ENCODE results near the gene PPM1M. TPM values are rescaled to one million over a fixed set of nuclear protein-coding genes. Genes with fewer than 3 reads are reported as not detected.
A peak's percentile ranks its signal among the peaks of the same experiment; 100 is the strongest.

PPM1M gene
- total and polyA plus RNA-seq, 2 experiments from 2014 or later: 10.7 to 13.1 TPM

- no peaks in the 10 kb centered on the region for H3K9me3 ChIP-seq (ENCODE audit: low read depth)
- H3K27me3 ChIP-seq: no peaks in the 10 kb centered on the region
- no peak overlapping the region for H3K4me3 ChIP-seq
- no peak for DNase-seq (ENCODE audit: low read depth in 1 of 2, low spot score in 1 of 2)
- H3K36me3 ChIP-seq: peaks cover 67% of the 10 kb centered on the region
- no peak overlapping the region for H3K27ac ChIP-seq
- H3K4me1 ChIP-seq (ENCODE audit: low read depth): no peaks in the 10 kb centered on the region
- no peak for TF ChIP-seq CTCF (IDR thresholded peaks at IDR 0.05; ENCODE audit: low read depth, low read length)
Observed at GRCh38 chr3:52254608-52255007, 9.0 kb downstream of the PPM1M start.

- DNase-seq (ENCODE audit: low read depth in 1 of 2, low spot score in 1 of 2): no peak
- H3K36me3 ChIP-seq: peaks cover 82% of the 10 kb centered on the region
- H3K27ac ChIP-seq: no peak overlapping the region
- no peaks in the 10 kb centered on the region for H3K4me1 ChIP-seq (ENCODE audit: low read depth)
- no peak overlapping the region for H3K4me3 ChIP-seq
- no peaks in the 10 kb centered on the region for H3K27me3 ChIP-seq
- TF ChIP-seq CTCF (IDR thresholded peaks at IDR 0.05; ENCODE audit: low read depth, low read length): no peak
- H3K9me3 ChIP-seq (ENCODE audit: low read depth): no peaks in the 10 kb centered on the region
Observed at GRCh38 chr3:52256159-52256558, 10.6 kb downstream of the PPM1M start.

- Histone ChIP-seq H3K4me3 (no peak overlapping the region), H3K9me3 (ENCODE audit: low read depth) (no peaks in the 10 kb centered on the region), H3K27me3 (no peaks in the 10 kb centered on the region), H3K36me3 (peaks cover 84% of the 10 kb centered on the region), H3K27ac (no peak overlapping the region), H3K4me1 (ENCODE audit: low read depth) (no peaks in the 10 kb centered on the region)
- DNase-seq (ENCODE audit: low read depth in 1 of 2, low spot score in 1 of 2): no peak
- TF ChIP-seq CTCF (IDR thresholded peaks at IDR 0.05; ENCODE audit: low read depth, low read length): no peak
Observed at GRCh38 chr3:52256622-52257021, 11.1 kb downstream of the PPM1M start.

GRCh38 chr3:52257911-52258310 lies 12.4 kb downstream of the PPM1M start:
- DNase-seq (ENCODE audit: low read depth in 1 of 2, low spot score in 1 of 2): peak in 1 of 2 donors; percentile 62
- Histone ChIP-seq H3K4me1 (ENCODE audit: low read depth) (no peaks in the 10 kb centered on the region), H3K9me3 (ENCODE audit: low read depth) (no peaks in the 10 kb centered on the region), H3K4me3 (no peak overlapping the region), H3K27me3 (no peaks in the 10 kb centered on the region), H3K27ac (no peak overlapping the region), H3K36me3 (peaks cover 93% of the 10 kb centered on the region)
- TF ChIP-seq CTCF (IDR thresholded peaks at IDR 0.05; ENCODE audit: low read depth, low read length): no peak

GRCh38 chr3:52259035-52259434 lies 13.5 kb downstream of the PPM1M start:
- no peak for TF ChIP-seq CTCF (IDR thresholded peaks at IDR 0.05; ENCODE audit: low read depth, low read length)
- no peaks in the 10 kb centered on the region for H3K4me1 ChIP-seq (ENCODE audit: low read depth)
- H3K9me3 ChIP-seq (ENCODE audit: low read depth): no peaks in the 10 kb centered on the region
- H3K36me3 ChIP-seq: peaks cover 85% of the 10 kb centered on the region
- H3K4me3 ChIP-seq: no peak overlapping the region
- H3K27me3 ChIP-seq: no peaks in the 10 kb centered on the region
- H3K27ac ChIP-seq: no peak overlapping the region
- peak in 1 of 2 donors; percentile 43 for DNase-seq (ENCODE audit: low read depth in 1 of 2, low spot score in 1 of 2)

GRCh38 chr3:52259448-52259847 lies 13.9 kb downstream of the PPM1M start:
- TF ChIP-seq CTCF (IDR thresholded peaks at IDR 0.05; ENCODE audit: low read depth, low read length): no peak
- Histone ChIP-seq H3K4me1 (ENCODE audit: low read depth) (no peaks in the 10 kb centered on the region), H3K27ac (no peak overlapping the region), H3K4me3 (no peak overlapping the region), H3K9me3 (ENCODE audit: low read depth) (no peaks in the 10 kb centered on the region), H3K36me3 (peaks cover 85% of the 10 kb centered on the region), H3K27me3 (no peaks in the 10 kb centered on the region)
- DNase-seq (ENCODE audit: low read depth in 1 of 2, low spot score in 1 of 2): no peak
